ENCODE measurements around the gene MTHFD2L. TPM values are rescaled to one million over a fixed set of nuclear protein-coding genes. Genes with fewer than 3 reads are reported as not detected.

The MTHFD2L gene
- total RNA-seq, 2 donors from 2014 or later, result 5.8 to 26.9 TPM

- Histone ChIP-seq H3K36me3 (no peaks in the 10 kb centered on the region), H3K27ac (no peak overlapping the region), H3K4me1 (ENCODE audit: control insufficient read depth in 1 of 2, low read depth in 2 of 2) (no peaks in the 10 kb centered on the region), H3K27me3 (replicated peaks; ENCODE audit: insufficient read depth) (no peaks in the 10 kb centered on the region), H3K4me3 (no peak overlapping the region), H3K9me3 (no peaks in the 10 kb centered on the region)
- ATAC-seq (ENCODE audit: insufficient number of reproducible peaks, low FRiP score, low read depth) (no peak), DNase-seq (ENCODE audit: low spot score) (no peak)
- no peak for TF ChIP-seq CTCF (IDR thresholded peaks at IDR 0.05)
These were observed 104.6 kb downstream of the MTHFD2L start for GRCh38 chr4:74262522-74262921.

- Histone ChIP-seq H3K4me1 (ENCODE audit: control insufficient read depth in 1 of 2, low read depth in 2 of 2) (no peaks in the 10 kb centered on the region), H3K36me3 (no peaks in the 10 kb centered on the region), H3K4me3 (no peak overlapping the region), H3K27ac (no peak overlapping the region), H3K9me3 (no peaks in the 10 kb centered on the region), H3K27me3 (replicated peaks; ENCODE audit: insufficient read depth) (no peaks in the 10 kb centered on the region)
- no peak for DNase-seq (ENCODE audit: low spot score)
- TF ChIP-seq CTCF (IDR thresholded peaks at IDR 0.05), result no peak
- no peak for ATAC-seq (ENCODE audit: insufficient number of reproducible peaks, low FRiP score, low read depth)
These were observed 105.6 kb downstream of the MTHFD2L start for GRCh38 chr4:74263551-74263950.

- TF ChIP-seq CTCF (IDR thresholded peaks at IDR 0.05), result no peak
- no peaks in the 10 kb centered on the region for H3K9me3 ChIP-seq
- ATAC-seq (ENCODE audit: insufficient number of reproducible peaks, low FRiP score, low read depth) (no peak), DNase-seq (ENCODE audit: low spot score) (no peak)
- H3K27ac ChIP-seq, result no peak overlapping the region
- H3K4me1 ChIP-seq (ENCODE audit: control insufficient read depth in 1 of 2, low read depth in 2 of 2), result no peaks in the 10 kb centered on the region
- H3K4me3 ChIP-seq, result no peak overlapping the region
- no peaks in the 10 kb centered on the region for H3K27me3 ChIP-seq (replicated peaks; ENCODE audit: insufficient read depth)
- H3K36me3 ChIP-seq, result no peaks in the 10 kb centered on the region
These were observed 108.2 kb downstream of the MTHFD2L start for GRCh38 chr4:74266081-74266480.

GRCh38 chr4:74267998-74268606 lies 110.2 kb downstream of the MTHFD2L start:
- H3K4me1 ChIP-seq (ENCODE audit: control insufficient read depth in 1 of 2, low read depth in 2 of 2), result no peaks in the 10 kb centered on the region
- ATAC-seq (ENCODE audit: insufficient number of reproducible peaks, low FRiP score, low read depth), result no peak

GRCh38 chr4:74268643-74269042 lies 110.7 kb downstream of the MTHFD2L start:
- Histone ChIP-seq H3K36me3 (no peaks in the 10 kb centered on the region), H3K4me1 (ENCODE audit: control insufficient read depth in 1 of 2, low read depth in 2 of 2) (no peaks in the 10 kb centered on the region), H3K27ac (no peak overlapping the region), H3K27me3 (replicated peaks; ENCODE audit: insufficient read depth) (no peaks in the 10 kb centered on the region), H3K9me3 (no peaks in the 10 kb centered on the region), H3K4me3 (no peak overlapping the region)
- ATAC-seq (ENCODE audit: insufficient number of reproducible peaks, low FRiP score, low read depth) (no peak), DNase-seq (ENCODE audit: low spot score) (no peak)
- TF ChIP-seq CTCF (IDR thresholded peaks at IDR 0.05), result no peak

More at GRCh38 chr4:74267998-74268606, 110.2 kb downstream of the MTHFD2L start:
- H3K4me3 ChIP-seq, result no peak overlapping the region
- TF ChIP-seq CTCF (IDR thresholded peaks at IDR 0.05), result no peak
- no peaks in the 10 kb centered on the region for H3K27me3 ChIP-seq (replicated peaks; ENCODE audit: insufficient read depth)
- H3K9me3 ChIP-seq, result no peaks in the 10 kb centered on the region
- no peak for DNase-seq (ENCODE audit: low spot score)
- H3K27ac ChIP-seq, result no peak overlapping the region
- no peaks in the 10 kb centered on the region for H3K36me3 ChIP-seq

Data from thoracic aorta (tissue), 2 donors.